ENCODE data around the gene PPP1R16B. TPM values are rescaled to one million over a fixed set of nuclear protein-coding genes. Genes with fewer than 3 reads are reported as not detected.

PPP1R16B gene
- total RNA-seq, 2 experiments from 2014 or later, result 78.8 to 84.0 TPM

- Mint-ChIP-seq H3K27me3 (no peaks in the 10 kb centered on the region), H3K27ac (no peak overlapping the region), H3K4me1 (peaks cover 71% of the 10 kb centered on the region)
Measured at GRCh38 chr20:38836991-38837390, 31.5 kb downstream of the PPP1R16B start.

GRCh38 chr20:38838326-38838725 is 32.8 kb downstream of the PPP1R16B start:
- no peak for DNase-seq
- no peaks in the 10 kb centered on the region for H3K27me3 Mint-ChIP-seq
- H3K4me1 Mint-ChIP-seq, result peaks cover 68% of the 10 kb centered on the region
- peak overlapping the region; percentile 13 for H3K27ac Mint-ChIP-seq
- H3K4me3 Mint-ChIP-seq, result no peak overlapping the region
- H3K36me3 Mint-ChIP-seq (ENCODE audit: low read depth), result peaks cover 58% of the 10 kb centered on the region
- H3K9me3 Mint-ChIP-seq (ENCODE audit: low read depth), result no peaks in the 10 kb centered on the region
- ChIA-PET POLR2A (no interaction called here), CTCF (interaction anchor here (0.7 kb wide), 1 partner anchor 53 kb away, joined by 3 read pairs; no protein-coding TSS in a partner anchor)
- intact Hi-C loops (cut with DNase I, micrococcal nuclease), result no loop called here
- no peak for ATAC-seq

More at GRCh38 chr20:38836991-38837390, 31.5 kb downstream of the PPP1R16B start:
- no peak for DNase-seq
- Mint-ChIP-seq H3K9me3 (ENCODE audit: low read depth) (no peaks in the 10 kb centered on the region), H3K36me3 (ENCODE audit: low read depth) (peaks cover 62% of the 10 kb centered on the region), H3K4me3 (no peak overlapping the region)
- ChIA-PET CTCF (interaction anchor here (0.6 to 2.6 kb wide), 3 partner anchors 38 to 47 kb away, joined by 3 to 9 read pairs (median 4); no protein-coding TSS in a partner anchor), POLR2A (interaction anchor here (1.1 kb wide), 1 partner anchor 36 kb away, joined by 3 read pairs; no protein-coding TSS in a partner anchor)
- intact Hi-C loops (cut with DNase I, micrococcal nuclease), result no loop called here
- ATAC-seq, result no peak

- no peak overlapping the region for H3K4me3 Mint-ChIP-seq
- ATAC-seq (no peak), DNase-seq (no peak)
- no peaks in the 10 kb centered on the region for H3K9me3 Mint-ChIP-seq (ENCODE audit: low read depth)
- ChIA-PET POLR2A (interaction anchor here (1.3 kb wide), 1 partner anchor 35 kb away, joined by 8 read pairs; no protein-coding TSS in a partner anchor), CTCF (interaction anchor here (0.9 to 1.1 kb wide), 3 partner anchors 34 to 52 kb away, joined by 3 read pairs; no protein-coding TSS in a partner anchor)
- intact Hi-C loops (cut with DNase I, micrococcal nuclease), result no loop called here
- peaks cover 68% of the 10 kb centered on the region for H3K4me1 Mint-ChIP-seq
- H3K27ac Mint-ChIP-seq, result peak overlapping the region; percentile 88
- H3K36me3 Mint-ChIP-seq (ENCODE audit: low read depth), result peaks cover 56% of the 10 kb centered on the region
- H3K27me3 Mint-ChIP-seq, result no peaks in the 10 kb centered on the region
Measured at GRCh38 chr20:38839563-38839962, 34.1 kb downstream of the PPP1R16B start.

GRCh38 chr20:38840053-38840893 is 34.8 kb downstream of the PPP1R16B start:
- DNase-seq (peak; percentile 58), ATAC-seq (peak; percentile 8)
- peak overlapping the region; percentile 9 for H3K4me3 Mint-ChIP-seq
- CTCF ChIA-PET, result interaction anchor here (0.6 to 1.2 kb wide), 7 partner anchors 14 to 70 kb away, joined by 3 to 4 read pairs (median 3); no protein-coding TSS in a partner anchor
- no peaks in the 10 kb centered on the region for H3K9me3 Mint-ChIP-seq (ENCODE audit: low read depth)
- peak overlapping the region; percentile 88 for H3K27ac Mint-ChIP-seq
- peaks cover 69% of the 10 kb centered on the region for H3K4me1 Mint-ChIP-seq
- intact Hi-C loops (cut with DNase I, micrococcal nuclease), result loop anchor here in 1 of 2 experiments (5.0 kb wide), 1 partner anchor 177 kb away; no protein-coding TSS in a partner anchor
- peaks cover 57% of the 10 kb centered on the region for H3K36me3 Mint-ChIP-seq (ENCODE audit: low read depth)
- POLR2A ChIA-PET, result interaction anchor here (1.3 kb wide), 1 partner anchor 35 kb away, joined by 8 read pairs; no protein-coding TSS in a partner anchor
- no peaks in the 10 kb centered on the region for H3K27me3 Mint-ChIP-seq

- intact Hi-C loops (cut with DNase I, micrococcal nuclease), result loop anchor here in 1 of 2 experiments (5.0 kb wide), 1 partner anchor 176 kb away; no protein-coding TSS in a partner anchor
- Mint-ChIP-seq H3K27me3 (no peaks in the 10 kb centered on the region), H3K4me3 (no peak overlapping the region), H3K4me1 (peaks cover 76% of the 10 kb centered on the region), H3K27ac (peak overlapping the region; percentile 88), H3K36me3 (ENCODE audit: low read depth) (peaks cover 62% of the 10 kb centered on the region), H3K9me3 (ENCODE audit: low read depth) (no peaks in the 10 kb centered on the region)
- ATAC-seq, result no peak
- POLR2A ChIA-PET, result no interaction called here
- DNase-seq, result no peak
- CTCF ChIA-PET, result interaction anchor here (1.0 to 1.2 kb wide), 4 partner anchors 15 to 52 kb away, joined by 3 to 4 read pairs (median 3); no protein-coding TSS in a partner anchor
Measured at GRCh38 chr20:38840894-38841470, 35.5 kb downstream of the PPP1R16B start.

- Mint-ChIP-seq H3K4me3 (peak overlapping the region; percentile 71), H3K27me3 (no peaks in the 10 kb centered on the region), H3K36me3 (ENCODE audit: low read depth) (peaks cover 66% of the 10 kb centered on the region), H3K4me1 (peaks cover 81% of the 10 kb centered on the region), H3K27ac (peak overlapping the region; percentile 97), H3K9me3 (ENCODE audit: low read depth) (no peaks in the 10 kb centered on the region)
- POLR2A ChIA-PET, result no interaction called here
- intact Hi-C loops (cut with DNase I, micrococcal nuclease), result loop anchor here in 1 of 2 experiments (5.0 kb wide), 1 partner anchor 176 kb away; no protein-coding TSS in a partner anchor
- no peak for DNase-seq
- CTCF ChIA-PET, result interaction anchor here (1.0 to 2.6 kb wide), 3 partner anchors 13 to 33 kb away, joined by 3 to 10 read pairs (median 3); no protein-coding TSS in a partner anchor
- ATAC-seq, result no peak
Measured at GRCh38 chr20:38841570-38841969, 36.1 kb downstream of the PPP1R16B start.

GRCh38 chr20:38842026-38842425 is 36.5 kb downstream of the PPP1R16B start:
- H3K27me3 Mint-ChIP-seq, result no peaks in the 10 kb centered on the region
- intact Hi-C loops (cut with DNase I, micrococcal nuclease), result loop anchor here (1.0 to 5.0 kb wide), 5 partner anchors 9 to 175 kb away; partner anchors contain the start of gene PPP1R16B (in 1 of the 2)
- peaks cover under 1% of the 10 kb centered on the region for H3K9me3 Mint-ChIP-seq (ENCODE audit: low read depth)
- CTCF ChIA-PET, result interaction anchor here (1.0 to 3.0 kb wide), 8 partner anchors 8 to 34 kb away, joined by 3 to 16 read pairs (median 7); no protein-coding TSS in a partner anchor
- H3K36me3 Mint-ChIP-seq (ENCODE audit: low read depth), result peaks cover 65% of the 10 kb centered on the region
- no peak for DNase-seq
- peak overlapping the region; percentile 97 for H3K27ac Mint-ChIP-seq
- ATAC-seq, result peak; percentile 21
- POLR2A ChIA-PET, result interaction anchor here (0.6 to 1.5 kb wide), 4 partner anchors 31 to 152 kb away, joined by 4 to 9 read pairs (median 4); no protein-coding TSS in a partner anchor
- H3K4me1 Mint-ChIP-seq, result peaks cover 81% of the 10 kb centered on the region
- H3K4me3 Mint-ChIP-seq, result peak overlapping the region; percentile 71

- H3K9me3 Mint-ChIP-seq (ENCODE audit: low read depth), result peaks cover 3% of the 10 kb centered on the region
- peaks cover 87% of the 10 kb centered on the region for H3K4me1 Mint-ChIP-seq
- peak overlapping the region; percentile 97 for H3K27ac Mint-ChIP-seq
- no peaks in the 10 kb centered on the region for H3K27me3 Mint-ChIP-seq
- CTCF ChIA-PET, result interaction anchor here (1.0 to 3.0 kb wide), 9 partner anchors 8 to 34 kb away, joined by 3 to 16 read pairs (median 4); no protein-coding TSS in a partner anchor
- peak; percentile 87 for DNase-seq
- POLR2A ChIA-PET, result interaction anchor here (0.6 to 1.5 kb wide), 7 partner anchors 11 to 151 kb away, joined by 3 to 9 read pairs (median 4); no protein-coding TSS in a partner anchor
- peak; percentile 66 for ATAC-seq
- peaks cover 68% of the 10 kb centered on the region for H3K36me3 Mint-ChIP-seq (ENCODE audit: low read depth)
- intact Hi-C loops (cut with DNase I, micrococcal nuclease), result loop anchor here (1.0 to 5.0 kb wide), 5 partner anchors 9 to 175 kb away; partner anchors contain the start of gene PPP1R16B (in 1 of the 2)
- peak overlapping the region; percentile 71 for H3K4me3 Mint-ChIP-seq
Measured at GRCh38 chr20:38842558-38842981, 37.1 kb downstream of the PPP1R16B start.

GRCh38 chr20:38843346-38843745 is 37.8 kb downstream of the PPP1R16B start:
- Mint-ChIP-seq H3K4me3 (peak overlapping the region; percentile 71), H3K9me3 (ENCODE audit: low read depth) (peaks cover 3% of the 10 kb centered on the region), H3K27me3 (no peaks in the 10 kb centered on the region), H3K4me1 (peaks cover 90% of the 10 kb centered on the region), H3K36me3 (ENCODE audit: low read depth) (peaks cover 64% of the 10 kb centered on the region), H3K27ac (peak overlapping the region; percentile 97)
- ATAC-seq (peak; percentile 80), DNase-seq (peak; percentile 66)
- CTCF ChIA-PET, result interaction anchor here (0.6 to 3.0 kb wide), 11 partner anchors 9 to 120 kb away, joined by 3 to 16 read pairs (median 4); no protein-coding TSS in a partner anchor
- POLR2A ChIA-PET, result interaction anchor here (0.7 to 1.5 kb wide), 4 partner anchors 11 to 118 kb away, joined by 3 to 9 read pairs (median 7); no protein-coding TSS in a partner anchor
- intact Hi-C loops (cut with DNase I, micrococcal nuclease), result loop anchor here (1.0 to 5.0 kb wide), 6 partner anchors 10 to 174 kb away; partner anchors contain the start of genes PPP1R16B (in 2 of the 2) and ACTR5 (in 1 of the 2)

GRCh38 chr20:38844963-38845362 is 39.5 kb downstream of the PPP1R16B start:
- Mint-ChIP-seq H3K27me3 (no peaks in the 10 kb centered on the region), H3K9me3 (ENCODE audit: low read depth) (peaks cover 3% of the 10 kb centered on the region), H3K4me1 (peaks cover 90% of the 10 kb centered on the region), H3K4me3 (peak overlapping the region; percentile 51), H3K27ac (peak overlapping the region; percentile 97), H3K36me3 (ENCODE audit: low read depth) (peaks cover 63% of the 10 kb centered on the region)
- POLR2A ChIA-PET, result no interaction called here
- intact Hi-C loops (cut with DNase I, micrococcal nuclease), result loop anchor here in 1 of 2 experiments (5.0 kb wide), 1 partner anchor 172 kb away; no protein-coding TSS in a partner anchor
- CTCF ChIA-PET, result interaction anchor here (0.9 to 3.0 kb wide), 5 partner anchors 13 to 48 kb away, joined by 3 to 11 read pairs (median 7); no protein-coding TSS in a partner anchor
- ATAC-seq, result peak; percentile 30
- DNase-seq, result peak; percentile 53
